Prostate gland (tissue), 2 donors: ENCODE measurements around the gene ABCA9. TPM values are rescaled to one million over a fixed set of nuclear protein-coding genes. Genes with fewer than 3 reads are reported as not detected.
A peak's percentile ranks its signal among the peaks of the same experiment; 100 is the strongest.
"Not testable (repeated sequence)": the region's sequence is repeated elsewhere in the genome, so short reads cannot be mapped to it uniquely, and the experiment has no call there.

Experiments
- DNase-seq: peaks from one replicate; pipeline ENCODE4 v3.0.0-alpha.2; 2019; ENCODE audit warnings: low spot score
- H3K27ac ChIP-seq, 2 donors: fragments of 200-600 bp; sonication (generic); 2 replicates each; pipeline ENCODE4 v1.5.1; 2017 to 2019
- H3K27me3 ChIP-seq: fragments of 200-600 bp; sonication (generic); replicated peaks from 2 replicates; pipeline ENCODE4 v1.5.1; 2019; ENCODE audit not compliant: insufficient read depth
- H3K36me3 ChIP-seq, 2 donors: fragments of 200-600 bp; sonication (generic); 1 replicate in 1 of 2; 2 replicates in 1 of 2; pipeline versions ENCODE4 v1.5.1 to v1.8.1; 2017 to 2019
- H3K4me1 ChIP-seq: fragments of 200-600 bp; sonication (generic); replicated peaks from 2 replicates; pipeline ENCODE4 v1.5.1; 2019
- H3K4me3 ChIP-seq, 2 donors: fragments of 200-600 bp; sonication (generic); 2 replicates each; pipeline ENCODE4 v1.5.1; 2017 to 2019
- H3K9me3 ChIP-seq: fragments of 200-600 bp; sonication (generic); 2 replicates; pipeline ENCODE4 v1.5.1; 2017
- CTCF ChIP-seq, 4 experiments: fragments of 200-600 bp in 2 of 4; fragments of 450-650 bp in 2 of 4; sonication (generic) in 2 of 4; IDR thresholded peaks; 1 replicate in 3 of 4; 2 replicates in 1 of 4; pipeline ENCODE4 v1.5.1; 2016 to 2019; ENCODE audit warnings: antibody characterized with exemption in 4 of 4, mild to moderate bottlenecking in 2 of 4, moderate library complexity in 2 of 4
- POLR2A ChIP-seq: fragments of 450-650 bp; IDR thresholded peaks from one replicate; pipeline ENCODE4 v1.6.1; 2016; ENCODE audit warnings: antibody characterized with exemption, mild to moderate bottlenecking
- POLR2AphosphoS5 ChIP-seq: sonication (generic); formaldehyde crosslinking; IDR thresholded peaks from one replicate; pipeline ENCODE4 v1.6.1; 2017; ENCODE audit warnings: antibody characterized with exemption
- WGBS: methylation state at CpG from one replicate; pipeline ENCODE4 v1.1.5; 2018; 5-methylcytosine and 5-hydroxymethylcytosine counted together
- intact Hi-C: fragments of 100-400 bp; cut with DNase I; formaldehyde crosslinking; loops from one replicate; pipeline ENCODE4 v1.14.2; 2022
- total RNA-seq, 2 donors: library from RNA; depleted of rRNA; stranded (reverse); fragments of >200 nt; gene quantifications; one replicate each; pipeline ENCODE4 v1.1.0, GENCODE V29; 2016

Gene ABCA9
- total RNA-seq, 2 donors from 2014 or later = 0.41 to 5.6 TPM

- H3K4me3 ChIP-seq = no peak overlapping the region
- no peaks in the 10 kb centered on the region for H3K9me3 ChIP-seq
- intact Hi-C loops = no loop called here
- no peak for TF ChIP-seq POLR2AphosphoS5
- TF ChIP-seq CTCF (IDR thresholded peaks at IDR 0.05) = no peak
- no peak for TF ChIP-seq POLR2A
- no peaks in the 10 kb centered on the region for H3K27me3 ChIP-seq
- DNase-seq = no peak
- H3K36me3 ChIP-seq = no peaks in the 10 kb centered on the region
- 91% methylated on average over 1 of the region's 1 CpG for WGBS
- no peaks in the 10 kb centered on the region for H3K4me1 ChIP-seq
- H3K27ac ChIP-seq = no peak overlapping the region
Observed at GRCh38 chr17:69086641-69087040, 25.9 kb upstream of the ABCA9 start.

GRCh38 chr17:69084911-69085310, 24.2 kb upstream of the ABCA9 start:
- TF ChIP-seq POLR2AphosphoS5 (no peak), CTCF (IDR thresholded peaks at IDR 0.05) (peak in 1 of 4 experiments; percentile 24)
- Histone ChIP-seq H3K9me3 (no peaks in the 10 kb centered on the region), H3K4me1 (no peaks in the 10 kb centered on the region), H3K27ac (no peak overlapping the region), H3K27me3 (no peaks in the 10 kb centered on the region), H3K4me3 (no peak overlapping the region), H3K36me3 (no peaks in the 10 kb centered on the region)
- 27% methylated on average over 13 of the region's 13 CpGs for WGBS
- no peak for DNase-seq
- intact Hi-C loops = no loop called here

GRCh38 chr17:69082696-69083095, 22.0 kb upstream of the ABCA9 start:
- DNase-seq = no peak
- Histone ChIP-seq H3K36me3 (no peaks in the 10 kb centered on the region), H3K4me1 (no peaks in the 10 kb centered on the region), H3K4me3 (no peak overlapping the region), H3K27me3 (no peaks in the 10 kb centered on the region), H3K27ac (no peak overlapping the region), H3K9me3 (no peaks in the 10 kb centered on the region)
- 88% methylated on average over 2 of the region's 2 CpGs for WGBS
- TF ChIP-seq CTCF (IDR thresholded peaks at IDR 0.05) (no peak), POLR2AphosphoS5 (no peak), POLR2A (no peak)
- intact Hi-C loops = no loop called here

GRCh38 chr17:69078864-69079263, 18.1 kb upstream of the ABCA9 start:
- H3K9me3 ChIP-seq = no peaks in the 10 kb centered on the region
- no peaks in the 10 kb centered on the region for H3K36me3 ChIP-seq
- intact Hi-C loops = no loop called here
- no peaks in the 10 kb centered on the region for H3K27me3 ChIP-seq
- no peak for DNase-seq
- no peak overlapping the region for H3K27ac ChIP-seq
- H3K4me1 ChIP-seq = no peaks in the 10 kb centered on the region
- no peak overlapping the region for H3K4me3 ChIP-seq
- no peak for TF ChIP-seq POLR2AphosphoS5
- no peak for TF ChIP-seq CTCF (IDR thresholded peaks at IDR 0.05)
- TF ChIP-seq POLR2A = no peak

GRCh38 chr17:69075823-69076222, 15.1 kb upstream of the ABCA9 start:
- no peaks in the 10 kb centered on the region for H3K9me3 ChIP-seq
- DNase-seq = no peak
- TF ChIP-seq POLR2AphosphoS5 (no peak), CTCF (IDR thresholded peaks at IDR 0.05) (no peak), POLR2A (no peak)
- intact Hi-C loops = no loop called here
- no peaks in the 10 kb centered on the region for H3K27me3 ChIP-seq
- H3K27ac ChIP-seq = no peak overlapping the region
- no peaks in the 10 kb centered on the region for H3K36me3 ChIP-seq
- H3K4me1 ChIP-seq = no peaks in the 10 kb centered on the region
- no peak overlapping the region for H3K4me3 ChIP-seq

- H3K9me3 ChIP-seq, DNase-seq, H3K4me3 ChIP-seq, intact Hi-C loops, H3K36me3 ChIP-seq, H3K4me1 ChIP-seq, H3K27me3 ChIP-seq, H3K27ac ChIP-seq: not testable (repeated sequence)
Observed at GRCh38 chr17:69073392-69073791, 12.7 kb upstream of the ABCA9 start.

GRCh38 chr17:69072803-69073256, 12.1 kb upstream of the ABCA9 start:
- WGBS = 42% methylated on average over 1 of the region's 1 CpG
- intact Hi-C loops, H3K36me3 ChIP-seq: not testable (repeated sequence)

GRCh38 chr17:69071233-69071586, 10.5 kb upstream of the ABCA9 start:
- 97% methylated on average over 4 of the region's 4 CpGs for WGBS
- H3K36me3 ChIP-seq, H3K27ac ChIP-seq, intact Hi-C loops, H3K27me3 ChIP-seq, H3K9me3 ChIP-seq, H3K4me1 ChIP-seq, H3K4me3 ChIP-seq, DNase-seq: not testable (repeated sequence)

More at GRCh38 chr17:69072803-69073256, 12.1 kb upstream of the ABCA9 start:
- H3K27ac ChIP-seq, H3K9me3 ChIP-seq, DNase-seq, H3K27me3 ChIP-seq, H3K4me1 ChIP-seq, H3K4me3 ChIP-seq: not testable (repeated sequence)
